Neuronal stem cell (in vitro differentiated cells): ENCODE measurements around the gene ERC1.

Experiments
- DNase-seq: peaks from one replicate; pipeline ENCODE4 v3.0.0-alpha.2; 2013; ENCODE audit warnings: low spot score
- H2AFZ ChIP-seq: one replicate; pipeline ENCODE4 v1.6.1; 2013; ENCODE audit warnings: mild to moderate bottlenecking, low read length, inconsistent platforms
- H2AK5ac ChIP-seq: 2 replicates; pipeline ENCODE4 v1.6.1; 2013; ENCODE audit warnings: low read depth, mild to moderate bottlenecking, inconsistent platforms, low read length, moderate library complexity, mixed read lengths
- H2BK120ac ChIP-seq: 2 replicates; pipeline ENCODE4 v1.6.1; 2013; ENCODE audit warnings: low read depth, mild to moderate bottlenecking, inconsistent platforms, low read length, moderate library complexity, mixed read lengths
- H2BK12ac ChIP-seq: one replicate; pipeline ENCODE4 v1.6.1; 2013; ENCODE audit warnings: low read length, inconsistent platforms
- H2BK15ac ChIP-seq: 2 replicates; pipeline ENCODE4 v1.6.1; 2013; ENCODE audit warnings: mild to moderate bottlenecking, low read length, inconsistent platforms, mixed read lengths
- H2BK5ac ChIP-seq: one replicate; pipeline ENCODE4 v1.6.1; 2013; ENCODE audit warnings: inconsistent platforms, mild to moderate bottlenecking, low read length, moderate library complexity
- H3K14ac ChIP-seq: one replicate; pipeline ENCODE4 v1.6.1; 2013; ENCODE audit warnings: low read length, inconsistent platforms
- H3K18ac ChIP-seq: 2 replicates; pipeline ENCODE4 v1.6.1; 2013; ENCODE audit warnings: low read length, inconsistent platforms
- H3K23ac ChIP-seq: 2 replicates; pipeline ENCODE4 v1.6.1; 2013; ENCODE audit warnings: low read depth, mild to moderate bottlenecking, mixed read lengths, low read length, inconsistent platforms; ENCODE audit not compliant: poor library complexity
- H3K27ac ChIP-seq: replicated peaks from 3 replicates; pipeline ENCODE4 v1.5.1; 2013; ENCODE audit warnings: low read length, inconsistent platforms
- H3K27me3 ChIP-seq, 3 experiments: 2 replicates each; pipeline ENCODE4 v1.6.1; 2013; ENCODE audit warnings: low read length in 3 of 3, mild to moderate bottlenecking in 2 of 3, inconsistent platforms in 1 of 3, low read depth in 1 of 3, mixed read lengths in 1 of 3, moderate library complexity in 1 of 3; ENCODE audit not compliant: control insufficient read depth in 3 of 3, insufficient read depth in 3 of 3
- H3K36me3 ChIP-seq, 2 donors: replicated peaks in 1 of 2; 2 replicates each; pipeline ENCODE4 v1.6.1; 2013; ENCODE audit warnings: low read length in 2 of 2; ENCODE audit not compliant: control insufficient read depth in 2 of 2, insufficient read depth in 2 of 2
- H3K4ac ChIP-seq: 2 replicates; pipeline ENCODE4 v1.6.1; 2013; ENCODE audit warnings: inconsistent platforms, mild to moderate bottlenecking, low read length, moderate library complexity
- H3K4me1 ChIP-seq, 2 donors: 1 replicate in 1 of 2; 2 replicates in 1 of 2; pipeline ENCODE4 v1.6.1; 2013; ENCODE audit warnings: low read length in 2 of 2, low read depth in 1 of 2; ENCODE audit not compliant: control insufficient read depth in 2 of 2, insufficient read depth in 1 of 2
- H3K4me2 ChIP-seq: one replicate; pipeline ENCODE4 v1.6.1; 2013; ENCODE audit warnings: mild to moderate bottlenecking, low read length, inconsistent platforms; ENCODE audit not compliant: insufficient read depth, poor library complexity, severe bottlenecking
- H3K4me3 ChIP-seq, 2 donors: 2 replicates each; pipeline ENCODE4 v1.5.1; 2013; ENCODE audit warnings: low read length in 2 of 2, mild to moderate bottlenecking in 2 of 2, inconsistent platforms in 1 of 2, moderate library complexity in 1 of 2
- H3K79me1 ChIP-seq: one replicate; pipeline ENCODE4 v1.6.1; 2013; ENCODE audit warnings: low read depth, mild to moderate bottlenecking, inconsistent platforms, low read length, moderate library complexity
- H3K9ac ChIP-seq: one replicate; pipeline ENCODE4 v1.6.1; 2013; ENCODE audit warnings: mild to moderate bottlenecking, low read depth, low read length, inconsistent platforms; ENCODE audit not compliant: poor library complexity
- H3K9me3 ChIP-seq, 2 donors: replicated peaks in 1 of 2; 2 replicates each; pipeline versions ENCODE3 to v1.6.1; 2013; ENCODE audit warnings: low read length in 2 of 2, mild to moderate bottlenecking in 2 of 2, inconsistent platforms in 1 of 2, low read depth in 1 of 2, mixed read lengths in 1 of 2, moderate library complexity in 1 of 2; ENCODE audit not compliant: control insufficient read depth in 2 of 2, insufficient read depth in 1 of 2
- H4K8ac ChIP-seq: one replicate; pipeline ENCODE4 v1.6.1; 2013; ENCODE audit warnings: low read depth, mild to moderate bottlenecking, inconsistent platforms, low read length, moderate library complexity
- H4K91ac ChIP-seq: one replicate; pipeline ENCODE4 v1.6.1; 2013; ENCODE audit warnings: low read length, low read depth, mild to moderate bottlenecking, inconsistent platforms; ENCODE audit not compliant: poor library complexity
- WGBS, 2 donors: extraction: QIAGEN DNeasy Blood & Tissue Kit; methylation state at CpG; one replicate each; pipeline ENCODE4 v1.1.7; 2013; ENCODE audit warnings: missing lambda C conversion rate in 2 of 2, mixed read lengths in 1 of 2; ENCODE audit not compliant: insufficient read length in 2 of 2, insufficient replicate concordance in 1 of 2; ENCODE audit errors: extremely low coverage in 2 of 2; 5-methylcytosine and 5-hydroxymethylcytosine counted together

ERC1 gene

GRCh38 chr12:971991-972390 lies 19.0 kb upstream of the ERC1 start:
- Histone ChIP-seq H3K18ac (no peak overlapping the region), H3K14ac (no peak overlapping the region), H3K79me1 (no peaks in the 10 kb centered on the region), H3K23ac (no peak overlapping the region), H2AK5ac (no peak overlapping the region), H3K4me3 (no peak overlapping the region), H2BK15ac (no peak overlapping the region), H2BK5ac (no peak overlapping the region), H4K8ac (no peak overlapping the region), H2AFZ (no peak overlapping the region), H3K9me3 (no peaks in the 10 kb centered on the region), H3K27ac (no peak overlapping the region), H3K4me2 (no peak overlapping the region), H3K9ac (no peak overlapping the region), H3K4ac (no peak overlapping the region), H3K36me3 (no peaks in the 10 kb centered on the region), H3K4me1 (peaks cover 2 to 10% of the 10 kb centered on the region in 2 donors), H2BK120ac (no peak overlapping the region), H3K27me3 (no peaks in the 10 kb centered on the region), H2BK12ac (no peak overlapping the region), H4K91ac (no peak overlapping the region)
- no CpG with 5 or more reads among the region's 4 CpGs for WGBS, 2 donors
- no peak for DNase-seq

- Histone ChIP-seq H3K79me1 (no peaks in the 10 kb centered on the region), H2BK120ac (no peak overlapping the region), H3K27me3 (no peaks in the 10 kb centered on the region), H3K23ac (no peak overlapping the region), H3K4me3 (no peak overlapping the region), H2BK5ac (no peak overlapping the region), H4K91ac (no peak overlapping the region), H3K4me2 (no peak overlapping the region), H4K8ac (no peak overlapping the region), H3K9me3 (no peaks in the 10 kb centered on the region), H3K4ac (no peak overlapping the region), H3K36me3 (no peaks in the 10 kb centered on the region), H3K14ac (no peak overlapping the region), H2AFZ (no peak overlapping the region), H3K18ac (no peak overlapping the region), H2AK5ac (no peak overlapping the region), H3K4me1 (no peaks in the 10 kb centered on the region), H2BK15ac (no peak overlapping the region), H3K27ac (no peak overlapping the region), H3K9ac (no peak overlapping the region), H2BK12ac (no peak overlapping the region)
- DNase-seq = no peak
- WGBS, 2 donors = no CpG with 5 or more reads among the region's 4 CpGs
Observed at GRCh38 chr12:974271-974862, 16.7 kb upstream of the ERC1 start.

- no CpG with 5 or more reads among the region's 6 CpGs for WGBS, 2 donors
- DNase-seq = no peak
- no peak overlapping the region for H2BK5ac ChIP-seq
- no peak overlapping the region for H3K14ac ChIP-seq
- no peak overlapping the region for H2BK15ac ChIP-seq
- no peak overlapping the region for H3K4me2 ChIP-seq
- no peak overlapping the region for H3K27ac ChIP-seq
- no peaks in the 10 kb centered on the region for H3K79me1 ChIP-seq
- H2BK12ac ChIP-seq = no peak overlapping the region
- H4K91ac ChIP-seq = no peak overlapping the region
- H3K4ac ChIP-seq = no peak overlapping the region
- H2AK5ac ChIP-seq = no peak overlapping the region
- no peaks in the 10 kb centered on the region for H3K9me3 ChIP-seq
- H3K36me3 ChIP-seq = no peaks in the 10 kb centered on the region
- no peak overlapping the region for H4K8ac ChIP-seq
- no peak overlapping the region for H3K18ac ChIP-seq
- H2BK120ac ChIP-seq = no peak overlapping the region
- no peaks in the 10 kb centered on the region for H3K4me1 ChIP-seq
- no peak overlapping the region for H2AFZ ChIP-seq
- H3K4me3 ChIP-seq = no peak overlapping the region
- H3K27me3 ChIP-seq = no peaks in the 10 kb centered on the region
- no peak overlapping the region for H3K9ac ChIP-seq
- no peak overlapping the region for H3K23ac ChIP-seq
Observed at GRCh38 chr12:976644-977043, 14.4 kb upstream of the ERC1 start.

GRCh38 chr12:977156-977555 lies 13.9 kb upstream of the ERC1 start:
- no peak overlapping the region for H2BK5ac ChIP-seq
- no peaks in the 10 kb centered on the region for H3K4me1 ChIP-seq
- H3K9ac ChIP-seq = no peak overlapping the region
- no peak for DNase-seq
- H3K36me3 ChIP-seq = no peaks in the 10 kb centered on the region
- H3K9me3 ChIP-seq = no peaks in the 10 kb centered on the region
- no peak overlapping the region for H2BK120ac ChIP-seq
- H3K18ac ChIP-seq = no peak overlapping the region
- no peak overlapping the region for H3K4me3 ChIP-seq
- no peaks in the 10 kb centered on the region for H3K79me1 ChIP-seq
- no CpG with 5 or more reads among the region's 4 CpGs for WGBS, 2 donors
- H3K23ac ChIP-seq = no peak overlapping the region
- H3K27ac ChIP-seq = no peak overlapping the region
- H2AFZ ChIP-seq = no peak overlapping the region
- no peak overlapping the region for H3K14ac ChIP-seq
- no peak overlapping the region for H2BK12ac ChIP-seq
- H3K4me2 ChIP-seq = no peak overlapping the region
- no peak overlapping the region for H4K8ac ChIP-seq
- no peak overlapping the region for H3K4ac ChIP-seq
- H2BK15ac ChIP-seq = no peak overlapping the region
- H2AK5ac ChIP-seq = no peak overlapping the region
- no peak overlapping the region for H4K91ac ChIP-seq
- no peaks in the 10 kb centered on the region for H3K27me3 ChIP-seq
